SK-MEL-5 (cell line): Measurements from ENCODE around the gene FGB. TPM values are rescaled to one million over a fixed set of nuclear protein-coding genes. Genes with fewer than 3 reads are reported as not detected.

Experiments
- DNase-seq: peaks from one replicate; pipeline ENCODE4 v3.0.0-alpha.2; 2016; ENCODE audit warnings: low read depth, low spot score
- in situ Hi-C: cut with HindIII; loops from 2 replicates; pipeline ENCODE4 v1.10.0; 2016; ENCODE audit warnings: low sequenced_read_pairs, high pct_unique_total_duplicates, low pct_unique_long_range_greater_than_20kb
- small RNA-seq, 2 experiments: library from RNA; depleted of rRNA; stranded (forward); fragments of <200 nt; gene quantifications; one replicate each; pipeline ENCODE3, GENCODE V24; 2014
- total RNA-seq: library from RNA; depleted of rRNA; stranded (reverse); fragments of >200 nt; shearing (Covaris generic); gene quantifications from 2 replicates; pipeline ENCODE4 v1.2.3, GENCODE V29; 2014; rRNA removed

The FGB gene
- total RNA-seq, 1 experiment from 2014 or later = not detected

- DNase-seq = peak; percentile 17
- in situ Hi-C loops = no loop called here
Observed at GRCh38 chr4:154608361-154609252, 45.8 kb downstream of the FGB start.

GRCh38 chr4:154609532-154609931 lies 46.7 kb downstream of the FGB start:
- no peak for DNase-seq
- in situ Hi-C loops = no loop called here

DNA sequence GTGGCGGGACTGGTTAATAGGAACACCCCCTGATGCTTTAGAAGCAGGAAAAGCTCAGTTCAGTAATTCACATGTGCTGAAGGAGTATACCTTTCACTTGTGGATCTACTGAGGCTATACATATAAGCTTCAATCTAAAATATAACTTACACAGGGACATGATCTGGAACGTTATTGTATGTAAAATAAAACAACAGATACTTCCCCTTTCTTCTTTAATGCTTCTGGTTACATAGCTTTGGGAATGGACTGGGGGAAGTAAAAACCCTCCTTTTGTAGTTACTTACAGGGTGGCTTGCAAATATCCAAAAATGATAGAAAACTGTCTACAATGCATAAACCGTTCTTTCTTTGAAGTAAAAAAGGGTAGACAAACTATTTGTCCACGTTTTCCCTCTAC lies 47.8 kb downstream of the FGB start:
- no peak for DNase-seq
- in situ Hi-C loops = no loop called here

DNA sequence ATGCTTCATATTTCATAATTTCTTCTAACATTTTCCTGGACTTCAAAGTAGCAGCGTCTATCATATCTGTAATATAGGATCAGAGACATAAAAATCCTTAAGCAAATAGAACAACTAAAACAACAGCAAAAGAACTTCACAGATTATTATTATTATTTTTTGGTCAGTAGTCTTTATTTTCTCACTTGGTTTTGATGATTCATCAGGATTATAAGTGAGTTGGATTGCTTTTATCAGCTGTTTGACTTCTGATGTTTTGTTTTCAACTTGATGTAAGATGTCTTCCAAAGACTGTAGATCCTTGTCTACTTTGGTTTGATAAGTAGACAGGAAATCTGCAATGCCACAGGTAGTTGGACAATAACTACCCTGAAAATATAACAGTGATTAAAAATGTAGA lies 49.0 kb downstream of the FGB start:
- DNase-seq = no peak
- in situ Hi-C loops = no loop called here

DNA sequence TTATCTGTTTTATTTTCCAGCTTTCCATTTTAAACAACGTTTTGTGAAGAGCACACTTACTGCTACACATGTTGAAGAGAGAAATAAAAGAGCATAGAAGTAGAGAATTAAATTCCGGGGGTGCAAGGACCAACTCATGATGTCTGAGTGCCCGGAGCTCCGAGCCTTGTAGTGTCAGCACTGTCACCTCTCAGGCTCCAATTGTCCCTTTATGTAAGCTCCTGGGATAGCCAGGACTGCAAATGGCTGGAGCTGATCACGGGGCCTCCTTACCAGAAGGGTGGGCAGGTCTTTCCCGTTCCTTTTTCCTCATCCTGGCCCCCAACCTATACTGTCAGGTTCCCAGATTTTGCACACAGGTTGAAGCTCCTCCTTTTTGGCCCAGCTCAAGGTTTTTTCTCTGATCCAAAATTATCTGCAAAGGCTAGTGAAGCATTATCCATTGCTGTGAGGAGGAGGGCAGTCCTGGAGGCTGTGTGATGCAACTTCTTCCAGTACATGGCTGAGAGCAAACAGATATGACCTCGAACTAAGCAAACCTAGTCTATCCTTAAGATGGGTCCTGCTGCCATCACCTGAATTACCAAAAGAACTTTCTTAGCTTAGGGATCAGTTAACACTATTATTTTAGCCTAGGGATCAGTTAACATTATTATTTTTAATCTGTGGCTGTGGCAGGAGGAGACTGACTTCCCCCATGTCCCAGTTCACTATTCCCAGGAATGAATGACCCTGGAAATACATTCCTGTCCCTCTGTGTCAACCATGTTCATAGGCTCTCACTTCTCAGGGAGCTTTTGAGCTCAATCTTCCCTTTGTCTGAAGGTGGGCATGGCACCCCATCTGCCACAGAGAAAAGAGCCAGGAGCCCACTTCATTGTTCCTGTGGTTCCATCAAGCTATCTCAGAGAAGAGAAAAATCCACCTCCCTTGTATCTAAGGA lies 49.9 kb downstream of the FGB start, which contains the start of gene FGG:
TSS of gene FGG (minus strand) at position 185 of the 943 bp plus-strand sequence. CDS start at position 138, 47 bp downstream.
- in situ Hi-C loops = no loop called here
- DNase-seq = no peak

DNA sequence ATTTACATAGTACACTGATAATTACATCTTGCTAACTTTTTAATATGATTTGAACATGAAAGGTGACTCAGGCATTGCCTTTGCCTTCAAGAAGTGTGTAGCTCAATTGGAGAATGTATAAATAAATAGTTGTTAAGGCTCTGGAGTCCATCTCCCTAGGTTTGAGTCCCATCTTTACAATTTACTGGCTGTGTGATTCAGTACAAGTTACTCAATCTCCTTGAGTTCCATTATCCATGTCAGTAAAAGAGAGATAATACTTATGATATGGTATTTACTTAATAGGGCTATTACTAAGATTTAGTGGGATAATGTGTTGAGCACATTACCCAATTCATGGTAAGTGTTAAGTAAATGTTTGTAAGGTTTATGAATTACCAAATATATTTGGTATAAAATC lies 51.5 kb downstream of the FGB start:
- in situ Hi-C loops = no loop called here
- DNase-seq = no peak

DNA sequence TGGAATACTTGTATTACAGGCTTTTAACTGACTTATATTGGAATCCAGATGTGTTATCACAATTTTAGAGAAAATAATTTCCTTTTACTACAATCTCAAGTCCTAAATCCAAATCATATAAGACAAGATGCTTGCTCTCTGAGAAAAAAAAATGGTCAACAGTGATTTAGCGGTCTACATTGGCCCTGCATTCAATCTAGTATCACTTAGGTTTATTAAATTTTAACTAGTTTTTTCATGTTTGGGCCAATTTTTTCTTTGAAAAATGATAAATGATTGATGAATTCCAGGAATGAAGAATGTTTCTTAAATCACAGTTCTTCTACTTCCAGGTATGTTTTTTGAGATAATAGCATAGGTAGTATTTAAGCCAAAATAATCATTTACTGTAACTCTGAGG lies 52.4 kb downstream of the FGB start:
- in situ Hi-C loops = no loop called here
- no peak for DNase-seq

DNA sequence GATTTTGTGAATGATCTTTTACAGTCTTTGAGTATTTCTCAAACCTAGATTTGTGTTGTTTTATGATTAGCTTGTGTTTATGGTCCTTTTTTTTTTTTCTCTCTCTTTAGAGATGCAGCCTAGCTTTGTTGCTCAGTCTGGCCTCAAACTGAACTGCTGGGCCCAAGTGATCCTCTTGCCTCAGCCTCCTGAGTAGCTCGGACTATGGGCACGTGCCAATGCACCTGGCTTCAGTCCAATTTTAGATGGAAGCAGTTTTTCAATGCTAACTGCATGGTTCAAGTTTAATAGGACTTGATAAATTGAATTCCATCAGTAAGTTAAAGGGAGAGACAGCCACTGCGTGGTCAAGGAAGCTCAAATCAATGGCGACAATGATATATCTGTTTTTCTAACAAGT lies 53.5 kb downstream of the FGB start:
- in situ Hi-C loops = no loop called here
- no peak for DNase-seq

DNA sequence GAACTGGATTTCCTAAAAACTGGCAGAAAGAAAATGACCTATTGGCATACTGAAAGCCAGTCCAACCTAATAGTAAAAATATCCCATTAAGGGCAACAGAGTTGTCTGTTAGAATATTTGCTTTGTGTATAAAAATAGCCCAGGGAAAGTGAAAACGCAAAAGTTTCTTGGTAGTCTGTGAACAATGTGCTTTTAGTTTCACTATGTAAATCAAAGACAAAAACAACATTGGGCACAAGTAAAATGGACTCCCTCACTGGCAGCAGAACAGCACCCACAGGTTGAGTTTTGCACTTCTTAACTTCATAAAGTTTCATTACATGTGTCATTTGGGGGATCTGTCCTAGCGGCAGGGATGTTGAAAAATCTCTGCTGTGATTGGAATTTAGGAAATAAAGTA lies 53.9 kb downstream of the FGB start:
- in situ Hi-C loops = no loop called here
- no peak for DNase-seq

- no peak for DNase-seq
- in situ Hi-C loops = no loop called here
Observed at GRCh38 chr4:154617820-154618317, 55.1 kb downstream of the FGB start.

DNA sequence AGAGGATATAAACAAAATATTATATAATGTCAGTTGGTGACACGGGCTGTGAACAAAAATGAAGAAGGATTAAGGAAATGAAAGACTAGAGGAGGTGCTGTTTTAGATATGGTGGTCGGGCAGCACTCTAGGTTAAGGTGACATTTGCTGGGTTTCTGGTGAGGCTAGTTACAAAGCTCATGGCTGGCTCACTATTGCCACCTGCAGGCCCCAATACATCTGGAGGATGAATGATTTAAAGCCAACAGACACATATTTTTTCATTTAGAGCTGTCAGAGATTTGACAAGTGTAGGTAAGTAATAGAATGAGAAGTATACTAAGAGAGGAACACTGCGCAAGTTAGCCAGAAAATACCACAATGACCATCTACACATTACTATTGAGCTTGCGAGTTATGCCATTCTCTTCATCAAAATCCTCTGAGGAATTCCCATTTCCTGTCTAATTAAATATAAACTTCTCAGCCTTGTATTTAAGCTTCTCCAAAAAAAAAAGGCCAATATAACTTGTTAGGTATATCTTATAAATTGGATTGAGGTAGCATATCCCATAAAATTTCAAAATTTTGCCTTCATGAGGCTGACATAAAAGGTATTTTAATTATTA lies 56.0 kb downstream of the FGB start:
- DNase-seq = peak; percentile 80
- in situ Hi-C loops = no loop called here

DNA sequence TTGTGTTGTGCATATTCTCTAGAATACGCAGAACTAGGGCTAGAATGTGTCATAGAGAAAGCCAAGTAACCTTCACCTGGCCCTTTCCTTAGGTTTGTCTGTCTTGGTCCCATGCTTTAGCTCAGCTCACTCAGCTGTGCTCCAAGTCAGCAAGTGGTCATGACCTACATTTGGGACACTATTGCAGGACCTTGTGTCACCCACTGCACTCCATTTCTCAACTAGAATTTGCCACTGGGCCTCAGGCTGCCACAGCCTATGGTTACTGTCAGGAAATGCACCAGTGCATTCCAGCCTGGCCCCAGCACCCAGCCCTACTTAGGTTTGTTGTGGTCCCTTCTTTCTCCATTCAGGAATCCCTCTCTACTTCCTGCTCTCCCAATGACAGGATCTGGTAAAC lies 57.3 kb downstream of the FGB start:
- DNase-seq = no peak
- in situ Hi-C loops = no loop called here

Small RNAs within 50 kb of the gene (small RNA-seq; reads per million reads assigned to genes)
- 0 reads per million in 2 experiments for gene RNU6-1285P

Other genes with a start within 250 kb of the FGB start
- gene DCHS2, start 71.2 kb upstream of the FGB start, total RNA-seq = 0.03 TPM in 1 of 2 replicates, not detected in the other
- 98.9 and 117 TPM in 2 replicates for gene PLRG1, start 12.6 kb upstream of the FGB start, total RNA-seq
- not detected in 2 replicates for gene FGA, start 27.7 kb downstream of the FGB start, total RNA-seq
- gene FGG, start 49.6 kb downstream of the FGB start, total RNA-seq = 0.45 and 0.75 TPM in 2 replicates
- gene LRAT, start 181.0 kb downstream of the FGB start, total RNA-seq = 10.3 and 12.7 TPM in 2 replicates
- gene RBM46, start 218.3 kb downstream of the FGB start, total RNA-seq = 0.40 and 0.42 TPM in 2 replicates